Mucosa of stomach (tissue), 1 donor: Measurements from ENCODE around the gene PWP2.
"Not testable (repeated sequence)": the region's sequence is repeated elsewhere in the genome, so short reads cannot be mapped to it uniquely, and the experiment has no call there.

Experiments used
- H3K27me3 ChIP-seq: one replicate; pipeline ENCODE4 v1.7.0; 2013; ENCODE audit warnings: mild to moderate bottlenecking, low read length; ENCODE audit not compliant: control insufficient read depth, insufficient read depth
- H3K36me3 ChIP-seq: one replicate; pipeline ENCODE4 v1.7.0; 2013; ENCODE audit warnings: low read length; ENCODE audit not compliant: control insufficient read depth, insufficient read depth
- H3K4me1 ChIP-seq: one replicate; pipeline ENCODE4 v1.7.0; 2013; ENCODE audit warnings: mild to moderate bottlenecking, low read length; ENCODE audit not compliant: control insufficient read depth, insufficient read depth
- H3K4me3 ChIP-seq: one replicate; pipeline ENCODE4 v1.7.0; 2013; ENCODE audit warnings: low read length
- H3K9ac ChIP-seq: one replicate; pipeline ENCODE4 v1.7.0; 2013; ENCODE audit warnings: mild to moderate bottlenecking, low read length, moderate library complexity
- H3K9me3 ChIP-seq: one replicate; pipeline ENCODE4 v1.7.0; 2013; ENCODE audit warnings: mild to moderate bottlenecking, low read length, moderate library complexity; ENCODE audit not compliant: control insufficient read depth
- donor health status: Pancreatic carcinoma.

Gene PWP2

GRCh38 chr21:44159349-44160297 lies 52.4 kb downstream of the PWP2 start:
- not testable (repeated sequence) for H3K36me3 ChIP-seq, H3K9ac ChIP-seq

GRCh38 chr21:44160298-44160672 lies 53.1 kb downstream of the PWP2 start:
- H3K9me3 ChIP-seq, H3K27me3 ChIP-seq, H3K36me3 ChIP-seq, H3K4me3 ChIP-seq, H3K4me1 ChIP-seq, H3K9ac ChIP-seq: not testable (repeated sequence)

More at GRCh38 chr21:44159349-44160297, 52.4 kb downstream of the PWP2 start:
- H3K27me3 ChIP-seq, H3K9me3 ChIP-seq, H3K4me1 ChIP-seq, H3K4me3 ChIP-seq: not testable (repeated sequence)

- H3K4me1 ChIP-seq, H3K9ac ChIP-seq, H3K36me3 ChIP-seq, H3K9me3 ChIP-seq, H3K27me3 ChIP-seq, H3K4me3 ChIP-seq: not testable (repeated sequence)
Measured at GRCh38 chr21:44160821-44161220, 53.6 kb downstream of the PWP2 start.

- H3K4me1 ChIP-seq, H3K27me3 ChIP-seq, H3K9ac ChIP-seq, H3K9me3 ChIP-seq, H3K4me3 ChIP-seq, H3K36me3 ChIP-seq: not testable (repeated sequence)
Measured at GRCh38 chr21:44163167-44163653, 56.0 kb downstream of the PWP2 start.

GRCh38 chr21:44165933-44166332 lies 58.7 kb downstream of the PWP2 start:
- H3K27me3 ChIP-seq, H3K4me1 ChIP-seq, H3K9ac ChIP-seq, H3K4me3 ChIP-seq, H3K36me3 ChIP-seq, H3K9me3 ChIP-seq: not testable (repeated sequence)

GRCh38 chr21:44167527-44167926 lies 60.3 kb downstream of the PWP2 start:
- H3K9me3 ChIP-seq, H3K27me3 ChIP-seq, H3K4me1 ChIP-seq, H3K9ac ChIP-seq, H3K36me3 ChIP-seq, H3K4me3 ChIP-seq: not testable (repeated sequence)

- not testable (repeated sequence) for H3K36me3 ChIP-seq, H3K9ac ChIP-seq, H3K9me3 ChIP-seq, H3K4me3 ChIP-seq, H3K4me1 ChIP-seq, H3K27me3 ChIP-seq
Measured at GRCh38 chr21:44170326-44170725, 63.1 kb downstream of the PWP2 start.

- not testable (repeated sequence) for H3K4me3 ChIP-seq, H3K9ac ChIP-seq, H3K36me3 ChIP-seq, H3K27me3 ChIP-seq, H3K9me3 ChIP-seq, H3K4me1 ChIP-seq
Measured at GRCh38 chr21:44170863-44171262, 63.7 kb downstream of the PWP2 start.

- not testable (repeated sequence) for H3K9ac ChIP-seq, H3K4me1 ChIP-seq, H3K9me3 ChIP-seq, H3K36me3 ChIP-seq, H3K27me3 ChIP-seq, H3K4me3 ChIP-seq
Measured at GRCh38 chr21:44171962-44172572, 64.9 kb downstream of the PWP2 start.

GRCh38 chr21:44172741-44173140 lies 65.5 kb downstream of the PWP2 start:
- H3K4me1 ChIP-seq, H3K9me3 ChIP-seq, H3K4me3 ChIP-seq, H3K9ac ChIP-seq, H3K36me3 ChIP-seq, H3K27me3 ChIP-seq: not testable (repeated sequence)

GRCh38 chr21:44175189-44175588 lies 68.0 kb downstream of the PWP2 start:
- H3K36me3 ChIP-seq, H3K4me1 ChIP-seq: not testable (repeated sequence)

GRCh38 chr21:44176127-44176526 lies 68.9 kb downstream of the PWP2 start:
- not testable (repeated sequence) for H3K36me3 ChIP-seq, H3K9me3 ChIP-seq, H3K4me3 ChIP-seq, H3K27me3 ChIP-seq, H3K4me1 ChIP-seq, H3K9ac ChIP-seq

More at GRCh38 chr21:44175189-44175588, 68.0 kb downstream of the PWP2 start:
- not testable (repeated sequence) for H3K9ac ChIP-seq, H3K27me3 ChIP-seq, H3K4me3 ChIP-seq, H3K9me3 ChIP-seq
